ENCODE results near the gene MRC1.
"Not testable (repeated sequence)": the region's sequence is repeated elsewhere in the genome, so short reads cannot be mapped to it uniquely, and the experiment has no call there.

MRC1 gene

GRCh38 chr10:17906002-17906401, 96.9 kb downstream of the MRC1 start:
- no peak for DNase-seq (ENCODE audit: low read depth)

- DNase-seq (ENCODE audit: low read depth): no peak
Measured at GRCh38 chr10:17907641-17908040, 98.5 kb downstream of the MRC1 start.

- DNase-seq (ENCODE audit: low read depth): no peak
Measured at GRCh38 chr10:17910125-17910789, 101.1 kb downstream of the MRC1 start.

GRCh38 chr10:17912754-17913153, 103.6 kb downstream of the MRC1 start:
- DNase-seq (ENCODE audit: low read depth): no peak

- no peak for DNase-seq (ENCODE audit: low read depth)
Measured at GRCh38 chr10:17913604-17914003, 104.5 kb downstream of the MRC1 start.

GRCh38 chr10:17914169-17915045, 105.3 kb downstream of the MRC1 start:
- DNase-seq (ENCODE audit: low read depth): no peak

- no peak for DNase-seq (ENCODE audit: low read depth)
Measured at GRCh38 chr10:17915181-17915580, 106.0 kb downstream of the MRC1 start.

- DNase-seq (ENCODE audit: low read depth): no peak
Measured at GRCh38 chr10:17918187-17918903, 109.2 kb downstream of the MRC1 start.

GRCh38 chr10:17921378-17921777, 112.2 kb downstream of the MRC1 start:
- no peak for DNase-seq (ENCODE audit: low read depth)

- DNase-seq (ENCODE audit: low read depth): no peak
Measured at GRCh38 chr10:17923728-17924127, 114.6 kb downstream of the MRC1 start.

GRCh38 chr10:17943033-17943745, 134.0 kb downstream of the MRC1 start:
- DNase-seq (ENCODE audit: low read depth): no peak

- DNase-seq (ENCODE audit: low read depth): not testable (repeated sequence)
Measured at GRCh38 chr10:17950269-17950668, 141.1 kb downstream of the MRC1 start.

- no peak for DNase-seq (ENCODE audit: low read depth)
Measured at GRCh38 chr10:17950726-17951125, 141.6 kb downstream of the MRC1 start.

- no peak for DNase-seq (ENCODE audit: low read depth)
Measured at GRCh38 chr10:17951868-17952371, 142.8 kb downstream of the MRC1 start, which contains the start of gene SLC39A12. Gene SLC39A12, plus strand, starts transcription at chr10:17951918. Its CDS starts 1,359 bp downstream, at chr10:17953277.

- DNase-seq (ENCODE audit: low read depth): not testable (repeated sequence)
Measured at GRCh38 chr10:17954372-17954771, 145.2 kb downstream of the MRC1 start.

GRCh38 chr10:17954861-17955260, 145.7 kb downstream of the MRC1 start:
- DNase-seq (ENCODE audit: low read depth): no peak

- DNase-seq (ENCODE audit: low read depth): no peak
Measured at GRCh38 chr10:17958049-17958448, 148.9 kb downstream of the MRC1 start.

GRCh38 chr10:17959870-17960269, 150.7 kb downstream of the MRC1 start:
- no peak for DNase-seq (ENCODE audit: low read depth)
